Kidney (tissue), 14 donors: Measurements from ENCODE around the gene NPFFR2. TPM values are rescaled to one million over a fixed set of nuclear protein-coding genes. Genes with fewer than 3 reads are reported as not detected.

ENCODE experiments used
- DNase-seq, 5 donors: peaks; one replicate each; pipeline ENCODE4 v3.0.0-alpha.2; 2013 to 2020
- FAIRE-seq: peaks from 2 replicates; lab custom pipeline; 2012; peaks lifted over from hg19 to GRCh38; lab: Jason Lieb, UNC
- H3K27ac ChIP-seq, 2 donors: one replicate each; pipeline ENCODE4 v1.7.0; 2013; ENCODE audit warnings: low read depth in 2 of 2, low read length in 2 of 2, inconsistent platforms in 1 of 2
- H3K27me3 ChIP-seq: one replicate; pipeline ENCODE4 v1.7.1; 2013; ENCODE audit warnings: low read length, inconsistent platforms; ENCODE audit not compliant: control insufficient read depth, insufficient read depth
- H3K36me3 ChIP-seq, 3 donors: one replicate each; pipeline versions ENCODE4 v1.7.0 to v1.7.1; 2013; ENCODE audit warnings: low read length in 3 of 3, control low read depth in 1 of 3, inconsistent platforms in 1 of 3; ENCODE audit not compliant: insufficient read depth in 3 of 3, control insufficient read depth in 2 of 3
- H3K4me1 ChIP-seq, 3 donors: one replicate each; pipeline versions ENCODE4 v1.7.0 to v1.7.1; 2013; ENCODE audit warnings: low read length in 3 of 3, inconsistent platforms in 1 of 3, low read depth in 1 of 3; ENCODE audit not compliant: control insufficient read depth in 2 of 3, insufficient read depth in 2 of 3
- H3K4me3 ChIP-seq, 3 donors: one replicate each; pipeline versions ENCODE4 v1.7.0 to v1.8.1; 2013; ENCODE audit warnings: low read length in 3 of 3, control low read depth in 1 of 3, inconsistent platforms in 1 of 3
- H3K9ac ChIP-seq, 3 donors: one replicate each; pipeline versions ENCODE4 v1.7.0 to v1.7.1; 2013; ENCODE audit warnings: low read length in 3 of 3, control low read depth in 1 of 3, inconsistent platforms in 1 of 3
- H3K9me3 ChIP-seq, 3 donors: one replicate each; pipeline versions ENCODE4 v1.7.0 to v1.7.1; 2013; ENCODE audit warnings: low read length in 3 of 3, control low read depth in 1 of 3, inconsistent platforms in 1 of 3; ENCODE audit not compliant: control insufficient read depth in 2 of 3, insufficient read depth in 1 of 3
- CTCF ChIP-seq: IDR thresholded peaks from 3 replicates; pipeline ENCODE4 v1.5.1; 2012; ENCODE audit warnings: mild to moderate bottlenecking, moderate library complexity, borderline replicate concordance; ENCODE audit not compliant: insufficient read depth; ENCODE audit errors: extremely low read depth
- intact Hi-C: fragments of 100-400 bp; cut with DNase I; formaldehyde crosslinking; loops from one replicate; pipeline ENCODE4 v1.11.1; 2022
- polyA plus RNA-seq: library from polyadenylated mRNA; stranded (reverse); fragments of 350-450 nt; fragmentation: Illumina TruSeq; extraction: RNeasy Lipid Tissue Mini Kit (QIAGEN cat#74804); gene quantifications from one replicate; pipeline ENCODE4 v1.2.3, GENCODE V29; 2014; ENCODE audit warnings: low read depth, low replicate concordance; ENCODE audit not compliant: insufficient read depth
- total RNA-seq: library from RNA; stranded (reverse); fragmentation: NEBNext Ultra II Directional; extraction: Animal tissue kit (Norgen Biotek cat#: 25700); gene quantifications from one replicate; pipeline ENCODE4 v1.2.1, GENCODE V29; 2021
- donor health status: control.
- donor health status: control.
- donor health status: control.
- donor health status: control.
- donor health status: control.
- donor health status: DM: yes; HTN: yes; CAD: no.
- donor health status: Normal renal cell carcinoma (clear cell type).

Gene NPFFR2
- total and polyA plus RNA-seq, 2 donors from 2014 or later, result not detected

- no peaks in the 10 kb centered on the region for H3K4me1 ChIP-seq
- H3K4me3 ChIP-seq, result no peak overlapping the region
- DNase-seq (no peak), FAIRE-seq (no peak)
- no peaks in the 10 kb centered on the region for H3K36me3 ChIP-seq
- no peak overlapping the region for H3K9ac ChIP-seq
- no peak for TF ChIP-seq CTCF
- H3K27ac ChIP-seq, result no peak overlapping the region
- H3K9me3 ChIP-seq, result no peaks in the 10 kb centered on the region
- intact Hi-C loops, result no loop called here
- H3K27me3 ChIP-seq, result no peaks in the 10 kb centered on the region
Observed at GRCh38 chr4:72067051-72067450, 35.3 kb downstream of the NPFFR2 start.

DNA sequence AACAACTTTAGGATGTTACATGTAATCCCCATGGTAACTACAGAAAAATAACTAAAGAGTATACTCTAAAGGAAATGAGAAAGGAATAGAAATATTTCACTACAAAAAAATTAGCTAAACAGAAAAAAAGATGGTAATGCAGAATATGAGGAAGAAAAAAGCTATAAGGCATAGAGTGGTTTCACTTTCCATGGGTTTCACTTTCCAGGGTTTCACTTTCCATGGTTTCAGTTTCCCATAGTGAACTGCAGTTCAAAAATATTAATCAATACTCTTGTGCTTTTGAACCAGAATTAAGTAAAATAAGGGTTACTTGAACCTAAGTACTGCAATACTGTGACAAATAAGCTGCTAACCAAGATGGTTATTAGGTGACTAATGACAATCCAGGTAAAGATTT, 42.0 kb downstream of the NPFFR2 start:
- FAIRE-seq (no peak), DNase-seq (no peak)
- Histone ChIP-seq H3K9ac (no peak overlapping the region), H3K4me3 (no peak overlapping the region), H3K4me1 (no peaks in the 10 kb centered on the region), H3K36me3 (no peaks in the 10 kb centered on the region), H3K27ac (no peak overlapping the region), H3K9me3 (no peaks in the 10 kb centered on the region), H3K27me3 (no peaks in the 10 kb centered on the region)
- intact Hi-C loops, result no loop called here
- no peak for TF ChIP-seq CTCF

GRCh38 chr4:72076562-72076961, 44.8 kb downstream of the NPFFR2 start:
- no peaks in the 10 kb centered on the region for H3K4me1 ChIP-seq
- DNase-seq, result peak in 2 of 5 donors; percentile 42
- H3K36me3 ChIP-seq, result no peaks in the 10 kb centered on the region
- no peaks in the 10 kb centered on the region for H3K27me3 ChIP-seq
- TF ChIP-seq CTCF, result no peak
- no peak for FAIRE-seq
- no peak overlapping the region for H3K27ac ChIP-seq
- no peak overlapping the region for H3K9ac ChIP-seq
- no peaks in the 10 kb centered on the region for H3K9me3 ChIP-seq
- H3K4me3 ChIP-seq, result no peak overlapping the region
- intact Hi-C loops, result no loop called here

DNA sequence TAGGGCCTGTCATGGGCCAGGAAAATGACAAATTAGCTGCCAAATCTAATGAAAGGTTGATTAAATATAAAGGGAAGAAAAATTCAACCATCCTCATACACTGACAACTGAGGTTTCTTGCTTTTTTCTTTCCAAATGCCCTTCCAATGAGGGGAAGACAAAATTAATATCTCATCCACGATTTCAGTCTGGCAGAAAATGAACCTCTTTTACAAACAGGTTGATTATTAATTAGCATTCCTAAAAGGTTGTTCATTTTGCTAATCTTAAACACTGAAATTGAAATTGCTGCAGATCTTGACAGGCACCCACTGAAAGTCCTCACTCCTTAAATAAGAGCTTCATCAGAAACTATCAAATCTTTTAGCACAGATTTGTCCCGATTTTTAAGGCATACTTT, 45.5 kb downstream of the NPFFR2 start:
- intact Hi-C loops, result no loop called here
- TF ChIP-seq CTCF, result no peak

More for the DNA sequence above, 45.5 kb downstream of the NPFFR2 start:
- DNase-seq (no peak), FAIRE-seq (no peak)
- no peak overlapping the region for H3K9ac ChIP-seq
- H3K4me3 ChIP-seq, result no peak overlapping the region
- H3K36me3 ChIP-seq, result no peaks in the 10 kb centered on the region
- H3K9me3 ChIP-seq, result no peaks in the 10 kb centered on the region
- H3K27me3 ChIP-seq, result no peaks in the 10 kb centered on the region
- H3K4me1 ChIP-seq, result no peaks in the 10 kb centered on the region
- no peak overlapping the region for H3K27ac ChIP-seq
